ENCODE measurements around the gene PHACTR3.

The PHACTR3 gene

DNA sequence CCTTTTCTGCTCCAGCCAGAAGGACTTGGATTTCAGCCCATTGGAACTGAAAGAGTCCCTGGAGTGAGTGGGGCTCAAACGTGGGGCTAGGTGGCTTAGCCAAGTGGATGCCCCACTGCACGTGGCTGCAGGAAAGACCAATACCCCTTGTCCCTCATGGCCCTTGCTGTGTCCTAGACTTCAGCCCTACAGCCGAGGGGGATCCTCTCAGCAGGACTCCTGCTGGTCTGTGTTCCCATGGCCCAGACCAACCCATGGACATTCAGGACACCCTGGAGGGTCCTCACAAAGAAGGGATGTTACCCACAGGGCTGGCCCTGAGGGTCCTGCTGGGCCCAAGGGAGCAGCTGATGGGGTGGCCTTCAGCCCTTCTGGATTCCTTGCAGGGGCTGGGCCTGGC is 30.0 kb upstream of the PHACTR3 start:
- no peak for DNase-seq

DNA sequence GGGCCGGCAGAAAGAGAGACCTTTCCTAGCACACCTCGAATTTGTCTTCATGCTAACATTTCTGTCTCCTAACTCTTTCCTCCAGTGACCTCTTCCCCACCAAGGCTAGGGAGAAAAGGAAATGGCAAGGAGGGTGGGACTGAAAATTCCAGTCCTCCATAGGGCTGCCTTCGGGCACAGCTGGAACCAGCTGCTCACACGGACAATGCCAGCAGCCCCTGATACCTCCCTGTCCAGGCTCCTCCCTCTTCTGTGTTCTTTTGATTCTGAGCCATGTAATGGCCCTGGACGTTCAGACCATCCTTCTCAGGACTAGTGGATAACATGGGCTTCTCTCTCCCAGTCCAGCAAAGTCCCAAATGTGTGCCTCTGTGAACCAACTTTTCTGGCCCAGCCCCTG is 29.1 kb upstream of the PHACTR3 start:
- DNase-seq: no peak

DNA sequence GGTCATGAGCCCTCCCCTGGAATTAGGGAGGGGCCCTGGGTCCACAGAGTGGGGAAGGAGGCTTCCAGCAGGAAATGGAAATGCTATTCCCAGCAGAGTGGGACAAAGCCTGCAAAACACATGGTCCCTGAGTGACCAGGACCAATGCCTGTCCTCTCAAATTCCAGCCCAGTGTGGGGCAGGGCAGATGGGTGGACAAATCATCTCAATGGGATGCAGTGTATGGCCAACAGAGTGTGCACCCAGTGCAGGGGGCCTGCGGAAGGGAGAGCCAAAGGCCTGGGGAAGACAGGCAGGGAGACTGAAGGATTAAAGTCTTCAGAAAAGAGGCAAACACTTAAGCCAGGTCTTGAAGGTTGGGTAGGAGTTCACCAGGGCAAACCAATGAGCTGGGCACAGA is 28.7 kb upstream of the PHACTR3 start:
- DNase-seq: no peak

DNA sequence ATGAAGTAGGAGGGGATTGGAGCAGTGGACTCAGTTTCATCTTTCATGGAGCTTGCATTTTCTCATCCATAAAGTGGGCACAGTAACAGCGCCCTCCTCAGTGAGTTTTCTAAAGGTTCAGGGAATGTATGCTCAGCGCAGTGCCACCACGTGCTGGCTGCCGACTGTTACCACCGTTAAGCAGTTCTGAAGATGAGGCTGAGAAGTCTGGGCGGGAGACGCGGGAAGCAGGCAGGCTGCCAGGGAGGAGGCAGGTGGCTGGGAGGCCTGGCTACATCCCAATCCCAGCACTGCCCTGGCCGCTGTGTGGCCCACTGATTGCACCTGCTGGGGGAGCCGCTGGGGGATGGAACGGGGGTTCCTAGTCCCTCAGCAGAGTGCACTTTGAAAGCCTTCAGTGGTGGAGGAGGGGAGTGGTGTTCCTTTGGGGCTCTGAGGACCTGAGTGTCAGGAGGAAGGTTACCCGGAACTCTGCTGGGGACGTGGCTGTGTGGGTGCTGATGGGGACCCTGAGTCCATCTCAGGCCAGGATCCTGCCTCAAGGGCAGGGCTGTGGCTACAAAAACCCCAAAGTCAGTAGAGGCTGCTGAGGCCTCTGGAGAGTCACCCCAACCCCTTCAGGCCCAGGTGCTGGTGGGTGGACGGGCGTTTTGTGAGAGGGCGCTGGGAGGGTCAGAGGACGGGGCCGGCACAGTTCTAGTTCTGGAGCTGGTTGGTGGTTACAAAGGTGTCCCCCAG is 28.0 kb upstream of the PHACTR3 start:
- DNase-seq: no peak

DNA sequence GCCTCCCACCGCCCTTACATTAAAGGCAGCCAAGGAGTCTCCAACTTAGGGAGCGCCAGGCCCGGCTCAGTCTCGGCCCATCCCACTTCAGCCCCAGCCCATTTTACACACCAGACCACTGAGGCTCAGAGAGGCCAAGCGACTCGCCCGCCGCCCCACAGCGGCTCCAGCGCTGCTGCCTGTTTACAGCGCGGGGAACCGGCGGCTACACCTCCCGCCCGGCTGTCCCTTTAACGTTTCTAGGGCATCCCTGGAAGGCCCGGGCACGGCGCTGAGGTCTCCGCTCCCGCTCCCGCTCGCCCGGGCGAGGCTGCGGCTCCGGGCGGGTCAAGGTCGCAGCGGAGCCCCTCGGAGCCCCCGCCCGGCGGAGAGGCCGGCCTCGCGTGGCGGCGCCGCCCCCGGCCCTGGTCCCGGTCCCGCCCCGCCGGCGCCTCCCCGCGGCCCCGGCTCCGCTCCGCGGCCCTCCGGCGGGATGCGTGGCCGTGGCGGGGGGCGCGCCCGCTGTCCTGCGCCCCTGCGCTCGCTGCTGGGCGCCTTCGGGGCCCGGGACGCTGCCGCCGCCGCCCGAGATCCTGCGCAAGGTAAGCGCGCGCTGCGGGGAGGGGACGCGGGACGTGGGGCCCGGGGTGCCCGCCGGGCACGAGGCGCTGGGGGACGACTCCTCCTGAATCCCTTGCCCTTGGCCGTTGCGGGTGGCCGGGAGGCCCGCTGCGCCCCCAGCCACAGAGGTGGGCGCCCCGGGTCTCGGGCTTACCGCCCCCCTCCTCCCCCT is 27.1 kb upstream of the PHACTR3 start:
- no peak for DNase-seq

DNA sequence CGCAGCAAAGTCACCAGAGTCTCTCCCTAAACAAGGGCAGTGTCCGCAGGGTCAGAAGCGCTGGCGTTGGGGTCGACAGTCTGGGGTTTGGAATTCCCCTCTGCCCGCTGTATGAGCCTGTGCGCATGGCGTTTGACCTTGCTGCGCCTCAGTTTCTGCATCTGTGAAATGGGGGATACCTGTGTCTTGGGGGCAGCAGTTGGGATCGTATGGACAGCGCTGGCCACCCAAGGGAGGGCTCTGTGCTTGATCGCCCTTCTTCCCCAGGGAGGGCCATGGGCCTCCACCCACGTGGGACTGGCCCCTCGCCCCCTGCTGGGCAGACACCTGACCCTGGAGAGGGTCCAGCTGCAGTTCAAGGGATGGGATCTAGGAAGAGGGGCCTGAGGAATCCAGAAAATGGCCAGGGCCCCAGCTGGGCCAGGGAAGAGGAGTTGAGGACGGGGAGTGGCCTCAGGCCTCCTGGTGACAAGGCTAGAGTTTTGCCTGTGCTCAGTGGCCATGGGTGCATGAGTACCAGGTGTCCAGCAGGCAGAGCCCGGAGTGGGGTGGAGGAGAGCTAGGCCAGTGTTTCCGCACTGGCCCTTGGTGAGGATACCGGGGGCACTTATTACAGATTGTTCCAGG is 26.4 kb upstream of the PHACTR3 start:
- DNase-seq: no peak

DNA sequence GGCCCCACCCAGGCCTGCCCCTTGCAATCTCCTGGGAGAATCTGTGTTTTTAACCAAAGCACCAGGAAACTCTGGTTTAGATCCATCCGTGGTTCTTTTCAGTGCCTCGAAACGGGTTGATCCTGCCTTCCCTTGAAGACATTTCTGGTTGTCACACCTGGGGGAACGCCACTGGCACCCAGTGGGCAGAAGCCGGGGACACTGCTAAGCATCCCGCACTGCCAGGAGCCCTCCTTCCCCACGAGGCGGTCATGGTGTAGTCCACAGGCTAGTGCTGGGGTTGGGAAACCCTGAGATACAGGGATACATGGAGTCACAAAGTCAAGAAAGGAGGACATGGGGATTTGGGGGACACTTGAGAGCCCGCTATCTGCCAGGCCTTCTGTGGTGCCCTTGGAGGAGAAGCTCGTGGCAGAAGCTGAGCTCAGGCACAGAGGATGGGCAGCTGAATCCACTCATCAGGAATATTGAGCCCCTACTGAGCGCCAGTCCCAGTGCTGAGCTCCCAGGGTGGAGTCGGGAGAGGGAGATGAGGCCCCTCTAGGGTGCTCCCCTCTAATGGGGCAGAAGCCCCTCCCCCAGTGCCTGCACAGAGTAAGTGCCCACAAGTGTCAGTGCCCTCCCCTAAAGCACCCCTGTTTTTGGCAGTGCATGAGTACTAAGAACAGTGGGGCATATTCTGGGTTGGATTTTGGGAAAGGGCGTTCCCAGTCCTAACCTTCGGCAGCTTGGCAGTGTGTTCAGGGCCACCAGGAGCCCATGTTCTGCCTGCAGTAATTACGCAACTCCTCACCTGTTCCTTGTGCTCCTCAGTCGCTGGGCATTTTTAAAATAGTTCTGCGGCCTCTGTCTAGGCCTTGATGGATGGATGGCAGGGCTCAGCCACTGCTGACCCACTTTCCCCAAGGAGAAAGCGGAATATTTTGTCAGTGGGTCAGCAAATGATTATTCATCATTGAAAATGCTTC is 25.6 kb upstream of the PHACTR3 start:
- no peak for DNase-seq

DNA sequence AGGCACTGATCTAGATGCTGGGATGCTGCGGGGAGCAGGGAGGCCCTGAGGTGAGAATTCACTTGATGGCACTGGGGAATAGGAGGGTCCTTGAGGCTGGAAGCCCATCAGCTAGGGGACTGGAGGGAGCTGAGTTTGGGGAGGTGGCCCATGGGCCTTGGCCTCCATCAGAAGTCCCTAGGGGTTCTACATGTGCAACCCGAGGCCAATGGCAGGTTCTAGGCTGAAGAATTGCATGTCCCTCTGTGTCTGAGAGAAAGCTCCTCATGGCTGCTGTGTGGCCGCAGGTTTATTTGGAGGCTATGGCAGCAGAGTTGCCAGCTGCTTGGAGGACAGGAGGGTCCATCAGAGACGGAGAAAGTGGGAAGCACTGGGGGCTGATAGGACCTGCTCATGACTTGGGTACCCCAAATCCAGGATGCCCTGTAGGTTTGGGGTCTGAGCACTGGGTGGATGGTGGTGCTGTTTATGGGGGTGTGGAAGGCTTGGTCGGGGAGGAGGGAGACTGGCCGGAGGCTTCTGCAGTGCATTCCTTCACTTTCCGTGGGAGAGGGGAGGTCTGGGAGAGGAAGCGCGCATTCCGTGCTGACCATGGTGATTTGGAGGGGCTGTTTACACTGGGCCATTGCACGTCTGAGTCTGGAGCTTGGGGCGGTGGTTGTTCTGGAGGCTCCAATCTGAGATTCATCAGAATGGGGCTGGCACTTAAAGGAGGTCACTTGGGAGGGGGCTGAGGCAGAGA is 24.8 kb upstream of the PHACTR3 start:
- DNase-seq: no peak

DNA sequence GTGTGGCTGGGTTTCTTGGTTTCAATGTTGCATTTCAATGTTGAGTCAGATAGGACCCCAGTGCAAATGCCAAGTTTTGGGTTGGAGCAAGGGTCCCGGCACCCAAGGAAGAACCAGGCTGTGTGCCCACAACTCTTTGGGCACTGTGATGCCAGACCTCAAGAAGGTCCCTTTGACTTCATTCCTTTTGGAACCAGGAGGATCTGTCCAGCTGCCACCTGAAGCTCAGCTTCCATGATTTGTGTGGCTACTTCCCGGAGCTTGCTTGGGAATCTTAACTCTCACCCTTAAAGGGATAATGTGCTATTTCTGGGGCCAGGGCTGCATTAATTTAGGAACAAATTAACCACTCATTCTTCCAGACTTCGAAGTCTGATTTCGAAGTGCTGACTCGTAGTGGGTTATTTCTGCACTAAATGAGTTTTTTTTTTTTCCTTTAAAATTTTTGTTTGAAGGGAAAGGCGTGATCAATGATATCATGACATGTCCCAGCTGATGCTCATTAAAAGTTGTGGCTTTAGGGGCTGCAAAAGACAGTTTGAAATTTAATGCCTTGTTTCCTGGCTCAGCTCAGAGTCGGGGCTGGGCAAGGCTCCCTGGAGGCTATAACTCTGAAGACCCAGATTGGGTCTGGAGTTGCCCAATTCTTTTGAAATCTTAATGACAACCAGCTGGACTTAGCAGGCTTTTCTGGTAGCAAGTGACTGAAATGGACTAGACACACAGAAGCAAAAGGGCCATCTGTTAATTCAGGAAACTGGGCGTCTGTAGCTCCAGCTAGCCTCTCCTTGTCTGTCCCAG is 24.0 kb upstream of the PHACTR3 start:
- DNase-seq: no peak

DNA sequence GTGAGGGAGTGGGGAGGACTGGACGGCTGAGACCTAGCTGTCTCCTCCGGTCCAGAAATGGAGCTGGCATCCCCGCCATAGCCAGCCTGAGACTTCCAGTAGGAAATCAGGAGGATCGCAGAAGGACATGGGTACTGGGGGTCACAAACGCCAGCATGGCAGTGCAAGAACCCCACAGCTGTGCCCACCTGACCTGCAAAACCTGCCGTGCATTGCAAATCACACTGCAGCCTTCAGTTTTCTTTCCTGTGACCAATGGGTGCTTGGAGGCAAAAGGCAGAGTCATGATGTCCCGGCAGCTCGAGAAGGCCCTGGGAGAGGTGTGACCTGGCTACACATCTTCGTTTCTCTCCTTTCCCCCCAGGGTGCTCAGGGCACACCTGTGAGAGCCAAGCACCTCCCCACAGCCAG is 23.3 kb upstream of the PHACTR3 start:
- DNase-seq: no peak

DNA sequence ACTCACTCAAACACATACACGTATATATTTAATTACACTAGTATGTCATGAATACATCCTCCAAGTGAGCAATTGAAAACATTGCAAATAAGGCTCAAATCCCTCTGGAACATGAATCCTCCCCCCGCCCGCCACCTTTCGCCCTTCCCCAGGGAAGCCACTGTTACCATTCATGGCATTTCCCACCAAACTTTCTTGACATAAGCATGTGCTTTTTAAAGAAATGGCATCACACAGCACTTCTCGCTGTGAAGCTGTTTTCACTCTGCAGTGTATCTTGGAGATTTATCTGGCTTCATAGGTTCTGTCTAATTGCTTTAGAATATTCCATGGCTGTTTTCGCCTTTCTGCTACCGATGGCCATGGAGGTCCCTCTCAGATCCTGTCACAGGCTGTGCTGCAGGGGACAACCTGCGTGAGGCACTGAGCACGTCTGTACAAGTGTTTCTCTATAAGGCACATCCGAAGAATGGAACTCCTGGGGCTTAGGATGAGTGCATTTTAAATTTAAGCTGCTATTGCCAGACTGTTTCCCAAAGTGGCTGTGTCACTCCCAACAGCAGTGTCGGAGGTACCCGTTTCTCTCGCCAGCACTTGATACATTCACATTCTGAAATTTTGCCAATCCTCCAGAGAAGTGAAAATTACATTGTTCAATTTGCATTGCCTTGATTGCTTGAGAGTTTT is 22.2 kb upstream of the PHACTR3 start:
- DNase-seq: no peak

DNA sequence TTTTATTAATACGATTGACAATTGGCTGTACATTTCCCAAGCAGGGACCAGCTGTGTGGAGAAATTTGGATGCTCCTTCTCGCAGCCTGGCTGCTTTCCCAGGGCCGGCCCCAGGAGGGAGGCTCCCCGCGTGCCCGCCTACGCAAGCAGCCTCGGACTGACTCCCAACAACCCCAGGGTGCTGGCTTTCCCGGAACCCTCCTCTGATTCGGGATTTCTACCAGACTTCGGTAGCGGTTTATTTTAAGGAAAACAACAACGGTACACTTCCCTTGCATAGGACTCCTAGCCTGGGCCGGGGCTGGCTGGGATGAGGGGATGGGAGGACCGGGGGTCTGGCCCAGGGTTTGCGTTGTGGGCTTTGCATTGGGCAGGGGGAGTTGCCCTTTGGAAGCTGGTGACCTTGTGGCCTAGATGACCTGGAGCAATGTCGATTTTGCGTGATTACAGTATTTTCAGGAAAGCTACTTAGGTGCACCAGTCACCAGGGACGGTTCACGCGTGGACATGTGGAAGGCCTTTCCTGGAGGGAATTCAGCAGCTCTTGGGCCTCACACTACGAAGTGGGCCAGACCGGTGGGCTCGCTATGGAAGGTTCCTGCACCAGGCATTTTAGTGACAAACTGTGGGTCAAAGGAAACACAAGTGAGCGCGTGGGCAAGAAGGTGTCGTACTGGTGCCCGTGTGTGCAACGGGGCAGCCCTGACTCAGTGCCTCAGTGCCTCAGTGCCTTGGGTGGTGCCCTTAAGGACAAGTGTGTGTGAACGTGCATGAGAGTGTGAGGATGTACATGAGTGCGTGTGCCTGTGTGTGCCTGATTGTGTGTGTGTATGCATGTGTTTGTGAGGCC is 20.7 kb upstream of the PHACTR3 start:
- DNase-seq: no peak

DNA sequence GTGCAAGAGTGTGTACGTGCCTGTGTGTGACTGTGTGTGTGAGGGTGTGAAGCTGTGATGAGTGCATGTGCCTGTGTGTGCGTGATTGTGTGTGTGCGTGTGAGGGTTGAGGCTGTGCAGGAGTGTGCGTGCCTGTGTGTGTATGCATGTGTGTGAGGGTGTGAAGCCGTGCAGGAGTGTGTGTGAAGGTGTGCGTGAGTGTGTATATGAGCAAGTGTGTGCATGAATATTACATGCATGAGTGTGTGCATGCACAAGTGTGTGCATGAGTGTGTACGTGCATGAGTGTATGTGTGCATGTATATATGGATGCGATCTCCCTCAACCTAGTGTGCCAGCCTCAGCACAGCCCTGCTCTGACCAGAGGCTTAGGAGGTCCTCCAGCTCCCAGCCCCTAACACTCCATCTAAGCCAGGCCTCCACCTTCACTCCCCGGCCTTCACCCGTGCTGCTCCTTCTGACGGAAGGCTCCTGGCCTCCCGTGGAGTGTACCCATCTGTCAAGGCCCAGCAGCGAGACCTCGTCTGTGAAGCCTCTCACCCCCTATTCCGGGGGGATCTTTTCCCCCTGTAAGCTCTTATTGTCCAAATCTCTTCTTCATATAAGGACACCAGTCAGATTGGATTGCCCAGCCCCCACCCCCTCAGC is 19.9 kb upstream of the PHACTR3 start:
- DNase-seq: no peak

DNA sequence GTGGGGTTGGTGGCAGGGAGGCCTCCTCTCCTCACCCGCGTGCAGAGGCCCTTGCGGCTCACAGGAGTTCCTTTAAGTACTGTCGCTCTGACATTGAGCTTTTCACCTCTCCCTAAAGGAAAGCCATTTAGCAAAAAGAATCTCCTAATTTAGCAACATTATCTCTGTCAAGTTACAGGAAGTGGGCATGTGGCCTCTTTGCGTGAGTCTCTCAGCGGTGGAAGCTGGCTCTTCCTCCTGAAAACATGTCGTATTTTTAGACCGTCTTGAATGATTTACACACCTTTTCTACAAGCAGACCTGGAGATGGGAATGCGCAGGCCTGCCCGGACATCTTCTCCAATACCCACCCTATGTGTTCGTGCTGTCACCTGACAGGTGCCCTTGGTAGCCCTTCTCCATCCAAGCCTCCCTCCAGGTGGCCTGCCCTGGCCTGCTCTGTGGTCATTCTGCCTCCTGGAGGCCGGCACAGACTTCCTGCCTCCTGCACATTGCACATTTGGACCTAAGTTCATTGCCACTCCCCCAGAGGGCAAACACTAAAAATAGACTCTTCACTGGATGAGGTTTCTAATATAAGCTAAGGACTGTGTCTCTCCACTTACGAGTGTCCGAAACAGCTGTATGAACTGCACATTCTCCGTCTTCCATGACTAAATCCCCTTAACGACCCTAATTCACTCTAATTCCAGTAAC is 18.5 kb upstream of the PHACTR3 start:
- DNase-seq: no peak

DNA sequence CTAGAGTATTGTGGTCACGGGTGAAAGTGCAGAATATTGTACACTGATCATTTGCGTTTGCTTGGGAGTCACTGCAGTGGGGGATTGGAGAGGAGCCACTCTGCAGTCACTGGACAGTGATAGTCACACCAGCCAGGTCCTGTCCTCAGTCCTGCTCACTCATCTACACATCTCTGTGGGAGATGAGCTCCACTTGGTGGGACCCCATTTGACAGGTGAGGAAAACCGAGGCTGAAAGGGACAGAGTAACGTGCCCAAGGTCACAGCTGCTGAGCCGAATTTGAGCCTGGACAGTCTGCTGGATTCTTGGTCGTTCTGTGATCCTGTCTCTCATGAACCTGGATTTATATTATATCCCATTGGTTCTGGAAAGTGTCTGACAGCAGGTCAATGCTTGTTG is 17.7 kb upstream of the PHACTR3 start:
- DNase-seq: no peak

DNA sequence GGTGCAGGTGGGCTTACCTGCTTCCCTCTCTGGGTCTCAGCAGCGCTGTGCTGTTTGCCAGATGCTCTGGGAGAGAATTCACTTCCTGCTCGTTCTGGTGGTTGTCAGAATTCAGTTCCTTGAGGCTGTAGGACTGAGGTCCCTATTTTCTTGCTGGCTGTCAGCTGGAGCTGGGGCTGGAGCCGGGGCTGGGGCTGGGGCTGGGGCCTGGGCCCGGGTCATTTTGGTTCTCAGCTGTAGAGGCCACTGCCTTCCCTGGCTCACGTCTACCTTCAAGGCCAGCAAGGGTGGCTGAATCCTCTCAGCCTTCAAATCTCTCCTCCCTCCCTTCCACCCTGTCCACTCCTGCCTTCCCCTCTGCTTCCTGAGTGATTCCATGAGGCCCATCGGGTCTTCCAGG is 16.8 kb upstream of the PHACTR3 start:
- no peak for DNase-seq

DNA sequence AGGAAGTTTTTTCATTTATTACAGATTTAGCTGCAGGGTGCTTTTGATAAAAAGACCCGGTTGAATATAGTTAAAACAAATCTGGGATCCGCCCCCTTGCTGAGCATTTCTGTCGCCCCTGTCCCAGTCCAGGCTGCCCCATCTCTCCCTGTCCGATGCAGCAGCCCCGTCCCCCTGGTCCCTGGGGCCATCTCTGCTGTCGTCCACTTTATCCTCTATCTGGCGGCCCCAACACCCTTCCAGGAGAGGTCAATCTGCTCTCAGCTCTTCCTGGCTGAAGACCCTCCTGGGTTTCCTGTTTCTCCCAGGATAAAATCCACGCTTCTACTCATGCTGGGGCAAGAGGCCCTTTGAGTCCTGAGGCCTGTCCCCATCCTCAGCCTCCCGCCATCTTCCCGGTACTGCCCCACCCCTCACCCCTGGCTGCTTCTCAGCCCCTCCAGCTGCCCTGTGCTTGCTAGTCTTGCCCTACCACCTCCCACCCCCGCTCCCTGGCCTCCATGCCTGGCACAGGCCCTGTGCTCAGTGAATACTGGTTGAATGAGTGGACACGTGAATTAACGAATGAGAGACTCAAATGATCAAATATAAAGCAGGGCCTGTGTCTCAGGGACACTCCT is 16.0 kb upstream of the PHACTR3 start:
- DNase-seq: no peak

DNA sequence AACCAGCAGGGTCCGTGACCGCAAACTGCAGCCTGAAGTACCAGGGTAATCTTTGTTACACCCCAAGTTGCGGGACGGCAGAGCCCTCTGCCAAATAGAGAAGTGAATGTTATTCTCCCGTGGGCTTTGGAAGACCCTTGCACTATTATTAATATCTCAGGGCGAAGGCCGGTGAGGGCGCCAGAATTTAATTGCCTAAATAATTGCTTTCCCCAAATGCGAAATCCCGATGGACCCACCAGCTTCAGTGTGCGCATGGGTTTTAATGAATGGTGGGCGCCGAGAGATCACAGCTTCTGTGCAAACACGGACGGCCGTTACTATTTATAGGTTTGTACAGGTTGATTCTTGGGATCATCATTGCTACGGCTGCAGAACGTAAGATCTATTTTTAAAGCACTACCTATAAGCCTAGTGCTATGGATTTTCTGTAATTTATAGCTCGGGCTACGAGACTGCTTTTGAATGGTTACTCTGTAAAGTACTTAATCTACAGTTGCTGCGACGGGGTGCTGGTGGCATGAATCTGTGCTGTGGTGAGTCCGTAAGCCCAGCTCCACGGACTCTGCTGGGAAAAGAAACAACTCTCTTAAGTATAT is 15.2 kb upstream of the PHACTR3 start:
- DNase-seq: no peak
